ENCODE results near the gene SCFD2.

SCFD2 gene

DNA sequence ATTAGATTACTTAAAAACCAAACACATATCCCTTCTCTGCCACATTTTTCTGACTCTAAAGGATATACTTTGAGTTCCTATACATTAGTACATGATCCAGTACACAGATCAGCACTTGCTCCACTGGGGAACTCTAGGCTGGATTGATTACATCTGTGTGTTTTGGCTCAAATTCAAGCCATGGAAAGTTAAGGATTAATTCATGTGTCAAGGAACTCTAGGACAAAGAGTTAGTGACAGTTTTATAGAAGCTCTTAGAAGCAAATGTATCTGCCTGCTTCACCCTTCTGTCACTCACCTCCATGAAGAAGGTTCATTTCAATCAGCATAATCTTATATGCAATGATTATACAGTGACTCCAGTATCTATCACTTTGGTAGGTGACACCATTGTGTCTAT, 43.2 kb downstream of the SCFD2 start:
- in situ Hi-C loops (cut with HindIII; ENCODE audit: low pct_ligation_motif_present, low sequenced_read_pairs) = no loop called here
- no peak for TF ChIP-seq CTCF (IDR thresholded peaks at IDR 0.05; ENCODE audit: low read depth, low read length, missing control alignments)

DNA sequence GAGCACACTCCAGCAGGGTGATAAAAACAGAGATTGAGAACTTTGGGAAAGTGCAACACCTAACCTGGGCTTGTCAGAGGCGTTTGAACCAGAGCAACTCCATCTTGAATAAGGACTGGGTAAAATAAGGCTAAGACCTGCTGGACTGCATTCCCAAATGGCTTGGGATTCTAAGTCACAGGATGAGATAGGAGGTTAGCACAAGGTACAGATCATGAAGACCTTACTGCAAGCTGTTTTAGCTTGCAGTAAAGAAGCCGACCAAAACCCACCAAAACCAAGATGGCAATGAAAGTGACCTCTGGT, 43.9 kb downstream of the SCFD2 start:
- H3K27me3 ChIP-seq (replicated peaks) = no peaks in the 10 kb centered on the region
- no peak for DNase-seq
- no peaks in the 10 kb centered on the region for H3K36me3 ChIP-seq (replicated peaks)
- no peak for TF ChIP-seq CTCF (IDR thresholded peaks at IDR 0.05; ENCODE audit: low read depth, low read length, missing control alignments)
- peak overlapping the region; percentile 67 for H3K27ac ChIP-seq
- in situ Hi-C loops (cut with HindIII; ENCODE audit: low pct_ligation_motif_present, low sequenced_read_pairs) = no loop called here
- H3K4me3 ChIP-seq (ENCODE audit: low read depth, low read length) = no peak overlapping the region

More for the DNA sequence above, 43.2 kb downstream of the SCFD2 start:
- Histone ChIP-seq H3K4me3 (ENCODE audit: low read depth, low read length) (no peak overlapping the region), H3K36me3 (replicated peaks) (no peaks in the 10 kb centered on the region), H3K27ac (no peak overlapping the region), H3K27me3 (replicated peaks) (no peaks in the 10 kb centered on the region)
- no peak for DNase-seq

- H3K27me3 ChIP-seq (replicated peaks) = no peaks in the 10 kb centered on the region
- in situ Hi-C loops (cut with HindIII; ENCODE audit: low pct_ligation_motif_present, low sequenced_read_pairs) = no loop called here
- peak overlapping the region; percentile 67 for H3K27ac ChIP-seq
- TF ChIP-seq CTCF (IDR thresholded peaks at IDR 0.05; ENCODE audit: low read depth, low read length, missing control alignments) = no peak
- H3K4me3 ChIP-seq (ENCODE audit: low read depth, low read length) = peak overlapping the region; percentile 26
- DNase-seq = peak; percentile 43
- no peaks in the 10 kb centered on the region for H3K36me3 ChIP-seq (replicated peaks)
Measured at GRCh38 chr4:53321151-53321983, 44.5 kb downstream of the SCFD2 start.

GRCh38 chr4:53315300-53315699, 50.6 kb downstream of the SCFD2 start:
- H3K4me3 ChIP-seq (ENCODE audit: low read depth, low read length) = no peak overlapping the region
- H3K36me3 ChIP-seq (replicated peaks) = no peaks in the 10 kb centered on the region
- no peak overlapping the region for H3K27ac ChIP-seq
- no peak for TF ChIP-seq CTCF (IDR thresholded peaks at IDR 0.05; ENCODE audit: low read depth, low read length, missing control alignments)
- no peak for DNase-seq
- in situ Hi-C loops (cut with HindIII; ENCODE audit: low pct_ligation_motif_present, low sequenced_read_pairs) = no loop called here
- H3K27me3 ChIP-seq (replicated peaks) = no peaks in the 10 kb centered on the region

- no peak overlapping the region for H3K27ac ChIP-seq
- H3K36me3 ChIP-seq (replicated peaks) = no peaks in the 10 kb centered on the region
- in situ Hi-C loops (cut with HindIII; ENCODE audit: low pct_ligation_motif_present, low sequenced_read_pairs) = no loop called here
- no peaks in the 10 kb centered on the region for H3K27me3 ChIP-seq (replicated peaks)
- no peak for TF ChIP-seq CTCF (IDR thresholded peaks at IDR 0.05; ENCODE audit: low read depth, low read length, missing control alignments)
- DNase-seq = no peak
- H3K4me3 ChIP-seq (ENCODE audit: low read depth, low read length) = no peak overlapping the region
Measured at GRCh38 chr4:53314252-53314651, 51.6 kb downstream of the SCFD2 start.

GRCh38 chr4:53313510-53313909, 52.4 kb downstream of the SCFD2 start:
- Histone ChIP-seq H3K27ac (no peak overlapping the region), H3K36me3 (replicated peaks) (no peaks in the 10 kb centered on the region), H3K27me3 (replicated peaks) (no peaks in the 10 kb centered on the region), H3K4me3 (ENCODE audit: low read depth, low read length) (no peak overlapping the region)
- peak; percentile 34 for DNase-seq
- in situ Hi-C loops (cut with HindIII; ENCODE audit: low pct_ligation_motif_present, low sequenced_read_pairs) = no loop called here
- peak; percentile 66 for TF ChIP-seq CTCF (IDR thresholded peaks at IDR 0.05; ENCODE audit: low read depth, low read length, missing control alignments)
